Fibroblast of gingiva (primary cell): ENCODE measurements around the gene CCND3.

Experiments
- DNase-seq: peaks from one replicate; pipeline ENCODE4 v3.0.0-alpha.2; 2011; ENCODE audit warnings: low read depth

The CCND3 gene

DNA sequence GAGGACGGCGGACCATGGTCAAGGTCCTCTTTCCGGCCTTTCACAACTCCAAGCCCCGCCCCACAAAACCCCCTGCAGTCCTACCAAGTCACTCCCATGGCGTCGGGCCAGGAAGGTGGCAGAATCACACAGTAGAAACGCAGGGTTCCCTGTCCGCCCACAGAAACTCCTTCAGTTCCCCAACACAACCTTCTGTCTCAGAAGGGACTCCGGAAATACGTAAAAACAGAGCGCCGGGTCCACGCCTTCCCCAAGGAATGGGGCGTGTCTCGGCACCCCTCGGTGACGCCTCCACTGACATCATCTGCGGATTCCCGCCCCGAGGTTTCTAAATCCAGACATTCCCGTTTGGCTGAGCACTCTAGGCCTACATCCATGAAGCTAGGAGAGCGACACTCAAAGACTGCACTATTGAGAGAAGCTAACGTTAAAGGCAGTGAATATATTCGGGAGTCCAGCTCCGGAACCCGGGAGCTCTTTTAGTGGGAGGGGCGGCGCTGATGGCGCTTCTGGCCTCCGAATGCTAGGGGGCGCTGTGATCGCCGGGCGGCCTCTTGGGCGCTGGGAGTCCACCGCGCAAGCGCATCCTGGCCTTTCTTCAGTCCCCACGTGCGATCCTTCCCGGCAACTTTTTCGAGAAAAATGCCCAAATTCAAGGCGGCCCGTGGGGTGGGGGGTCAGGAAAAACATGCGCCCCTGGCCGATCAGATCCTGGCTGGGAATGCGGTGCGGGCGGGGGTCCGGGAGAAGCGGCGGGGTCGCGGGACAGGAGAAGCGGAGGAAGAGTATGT lies 20.5 kb downstream of the CCND3 start, which contains the start of the genes BYSL and MED20:
Gene BYSL (plus strand): TSS at position 579 of the 791 bp plus-strand sequence. CDS start 64 bp downstream, at position 643.
Gene MED20 (minus strand): TSS at position 219 of the 791 bp plus-strand sequence. CDS start 121 bp downstream, at position 98.
- DNase-seq: peak; percentile 90

DNA sequence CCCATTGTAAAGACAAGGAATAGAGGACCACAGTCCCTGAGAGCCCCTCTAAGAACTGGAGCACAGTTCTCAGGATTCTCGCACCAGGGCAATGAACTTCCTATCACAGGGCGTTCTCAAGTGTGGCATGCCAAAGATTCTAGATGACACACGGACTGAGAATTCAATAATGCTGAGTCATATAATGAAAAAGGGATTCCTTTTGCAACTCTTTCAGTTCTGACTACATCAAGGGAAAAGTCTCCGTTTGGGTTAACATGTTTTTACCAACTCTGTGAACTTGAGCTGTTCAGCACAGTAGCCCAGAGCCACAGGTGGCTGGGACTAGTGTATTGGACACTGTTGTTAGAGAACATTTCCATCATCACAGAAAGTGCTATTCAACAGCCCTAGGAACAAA lies 24.1 kb downstream of the CCND3 start:
- peak; percentile 85 for DNase-seq

DNA sequence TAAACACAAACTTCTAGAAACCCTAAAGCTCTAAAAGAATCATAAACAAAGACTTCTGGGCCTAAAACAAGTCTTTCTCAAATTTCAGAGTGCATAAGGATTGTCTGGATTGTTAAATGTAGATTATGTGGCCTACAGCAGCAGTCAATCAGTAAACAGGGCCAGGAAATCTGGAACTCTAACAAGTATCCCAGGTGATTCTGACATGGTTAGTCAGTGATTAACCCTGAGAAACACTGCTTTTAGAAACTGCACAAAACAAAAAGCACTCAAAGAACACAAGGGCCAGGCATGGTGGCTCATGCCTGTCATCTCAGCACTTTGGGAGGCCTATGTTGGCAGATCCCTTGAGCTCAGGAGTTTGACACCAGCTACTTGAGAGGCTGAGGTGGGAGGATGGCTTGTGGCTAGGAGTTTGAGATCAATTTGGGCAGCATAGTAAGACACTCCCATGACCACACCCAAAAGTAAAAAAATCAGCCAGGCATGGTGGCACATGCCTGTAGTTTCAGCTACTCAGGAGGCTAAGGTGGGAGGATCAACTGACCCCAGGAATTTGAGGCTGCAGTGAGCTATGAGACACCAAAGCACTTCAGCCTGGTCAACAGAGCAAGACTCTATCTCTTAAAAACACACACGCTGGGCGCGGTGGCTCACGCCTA lies 26.6 kb downstream of the CCND3 start:
- DNase-seq: no peak

DNA sequence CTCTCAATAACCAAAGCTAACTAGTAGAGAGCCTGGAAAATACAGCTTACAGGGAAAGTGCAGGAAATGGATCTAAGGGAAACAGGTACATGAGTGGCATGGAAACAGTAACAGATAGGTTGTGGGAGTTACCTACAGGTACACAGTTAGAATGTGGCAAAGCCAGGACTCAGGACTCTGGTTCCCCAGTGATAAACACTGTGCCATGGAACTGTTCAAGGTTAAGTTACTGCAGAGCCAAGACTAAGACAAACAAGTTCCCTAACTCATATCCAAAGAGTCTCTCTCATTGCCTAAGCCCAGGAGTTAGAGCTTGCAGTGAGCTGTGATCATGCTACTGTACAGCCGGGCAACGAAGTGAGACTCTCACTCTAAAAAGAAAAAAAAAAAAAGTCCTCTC lies 27.3 kb downstream of the CCND3 start:
- DNase-seq: no peak

DNA sequence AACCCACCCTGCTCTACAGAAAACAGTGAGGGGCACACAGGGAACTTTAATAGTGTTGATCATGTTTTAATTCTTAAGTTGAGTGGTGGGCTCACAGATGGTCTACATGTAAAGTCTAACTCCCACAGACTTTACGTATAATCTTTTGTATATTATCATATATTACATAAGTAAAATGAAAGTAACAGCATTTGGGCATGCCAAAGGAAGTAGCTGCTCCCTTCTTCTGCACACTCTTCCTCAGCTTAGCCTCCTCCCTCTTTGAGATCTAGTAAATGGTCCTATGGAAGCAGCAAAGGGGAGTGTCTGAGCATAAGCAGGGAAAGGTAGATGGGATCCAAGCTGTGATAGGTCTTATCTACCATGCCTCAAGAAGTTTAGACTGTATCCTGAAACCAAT lies 31.9 kb downstream of the CCND3 start:
- no peak for DNase-seq

DNA sequence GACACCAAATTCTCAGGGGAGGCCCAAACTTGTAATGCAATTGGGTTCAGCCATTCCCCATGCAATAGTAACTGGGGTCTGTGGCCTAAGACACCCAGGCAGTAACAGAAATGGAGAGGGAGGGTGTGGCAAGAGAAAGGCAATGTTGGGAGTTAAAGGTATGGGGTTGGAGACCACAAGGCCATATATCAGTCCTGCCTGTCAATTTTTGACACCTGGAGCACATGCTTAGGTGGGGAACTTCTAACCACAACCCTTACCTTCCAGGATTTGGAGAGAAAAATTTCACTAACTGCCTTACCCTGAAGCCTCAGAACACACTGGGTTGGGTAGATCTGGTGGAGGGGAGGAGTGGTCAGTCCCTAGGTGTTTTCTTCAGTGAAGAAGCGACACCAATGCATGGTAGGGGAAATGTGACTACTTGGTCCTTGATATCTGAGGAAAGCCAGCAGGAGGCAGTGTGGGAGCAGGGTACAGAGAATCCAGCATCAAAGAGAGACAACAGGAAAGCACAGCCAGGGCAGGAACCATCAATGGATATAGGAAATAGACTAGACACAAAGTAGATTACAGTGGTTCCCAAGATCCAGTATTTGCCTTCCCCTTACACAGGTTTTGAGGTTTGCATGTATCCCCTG lies 39.6 kb downstream of the CCND3 start:
- DNase-seq: no peak

DNA sequence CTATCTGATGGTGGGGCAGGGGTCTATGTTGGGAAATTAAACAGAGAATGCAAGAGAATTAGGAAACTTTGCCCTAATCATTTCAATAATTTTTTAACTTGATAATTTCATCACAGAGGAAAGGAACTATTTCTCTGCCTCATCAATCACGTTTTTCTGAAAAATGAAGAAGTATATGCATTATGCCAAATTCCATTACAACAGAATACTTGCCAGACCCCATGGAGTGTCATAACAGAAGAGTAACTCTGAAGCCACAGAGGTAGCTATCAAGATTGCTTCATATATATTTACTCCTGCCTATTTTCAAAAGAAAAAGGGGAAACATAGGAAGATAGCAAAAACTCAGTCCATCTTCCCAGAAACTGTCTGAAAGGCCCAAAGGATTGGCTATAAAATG lies 40.7 kb downstream of the CCND3 start:
- no peak for DNase-seq

DNA sequence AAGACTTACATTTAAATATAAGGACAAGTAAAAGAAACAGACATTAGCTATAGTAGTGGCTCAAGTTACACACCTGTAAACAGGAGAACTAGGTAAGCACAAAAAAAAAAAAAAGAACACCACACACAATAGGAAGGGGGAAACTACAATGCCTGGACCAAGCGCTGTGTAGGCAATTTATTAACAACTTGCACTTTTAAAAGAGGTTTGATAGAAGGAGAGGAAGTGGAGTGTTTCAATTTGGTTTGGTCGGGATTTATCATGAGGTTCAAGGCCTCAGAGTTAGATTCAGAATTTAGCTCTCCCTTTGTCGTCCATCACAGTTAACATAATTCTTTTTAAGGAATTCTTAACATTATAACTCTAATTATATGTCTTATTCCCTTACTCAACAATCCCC lies 45.3 kb downstream of the CCND3 start:
- no peak for DNase-seq

DNA sequence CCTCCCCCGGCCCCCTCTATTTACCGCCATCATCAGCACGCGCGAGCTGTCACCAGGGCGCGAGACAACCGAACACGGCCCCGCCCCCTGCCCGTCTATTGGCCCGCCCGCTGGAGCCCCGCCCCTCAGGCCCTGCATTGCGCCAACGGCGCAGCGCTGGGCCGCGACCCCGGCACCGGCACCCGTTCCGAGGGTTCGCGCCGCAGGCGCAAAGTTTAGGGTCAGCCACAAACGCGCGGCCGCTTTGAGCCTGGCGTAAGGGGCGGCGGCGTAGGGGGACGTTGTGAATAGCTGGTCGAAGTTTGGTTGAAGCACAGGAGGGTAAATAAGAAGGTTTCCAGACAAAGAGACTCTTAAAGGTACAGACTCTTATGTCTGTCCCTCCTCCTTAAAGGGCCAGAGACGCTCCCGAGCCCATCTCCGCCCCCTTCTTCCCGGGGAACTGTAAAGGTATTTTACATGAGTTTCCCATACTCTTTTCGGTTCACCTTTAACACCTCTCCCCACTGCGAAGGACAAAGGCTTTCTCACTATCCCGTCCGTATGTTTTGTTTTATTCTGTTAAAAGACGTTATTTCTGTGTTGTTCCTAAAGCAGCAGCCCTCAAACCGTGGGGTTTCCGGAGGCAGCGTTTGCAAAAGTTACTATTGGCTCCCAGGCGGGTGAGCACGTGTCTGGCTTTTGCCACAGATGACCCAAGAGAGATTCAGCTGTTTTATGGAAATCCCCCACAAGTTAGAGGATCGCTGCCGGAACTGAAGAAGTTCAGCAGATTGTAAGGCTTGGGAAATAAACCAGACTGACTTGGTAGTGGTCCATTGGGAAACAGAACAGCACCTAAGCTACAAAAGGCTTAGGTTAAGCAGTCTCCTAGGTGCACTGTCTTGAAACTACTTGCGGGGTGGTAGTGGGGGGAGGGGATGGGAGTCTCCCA lies 46.0 kb downstream of the CCND3 start, which contains the start of gene USP49:
Gene USP49 (minus strand): TSS at position 76 of the 934 bp plus-strand sequence. CDS start 88,392 bp downstream, outside the sequence.
- DNase-seq: peak; percentile 81

DNA sequence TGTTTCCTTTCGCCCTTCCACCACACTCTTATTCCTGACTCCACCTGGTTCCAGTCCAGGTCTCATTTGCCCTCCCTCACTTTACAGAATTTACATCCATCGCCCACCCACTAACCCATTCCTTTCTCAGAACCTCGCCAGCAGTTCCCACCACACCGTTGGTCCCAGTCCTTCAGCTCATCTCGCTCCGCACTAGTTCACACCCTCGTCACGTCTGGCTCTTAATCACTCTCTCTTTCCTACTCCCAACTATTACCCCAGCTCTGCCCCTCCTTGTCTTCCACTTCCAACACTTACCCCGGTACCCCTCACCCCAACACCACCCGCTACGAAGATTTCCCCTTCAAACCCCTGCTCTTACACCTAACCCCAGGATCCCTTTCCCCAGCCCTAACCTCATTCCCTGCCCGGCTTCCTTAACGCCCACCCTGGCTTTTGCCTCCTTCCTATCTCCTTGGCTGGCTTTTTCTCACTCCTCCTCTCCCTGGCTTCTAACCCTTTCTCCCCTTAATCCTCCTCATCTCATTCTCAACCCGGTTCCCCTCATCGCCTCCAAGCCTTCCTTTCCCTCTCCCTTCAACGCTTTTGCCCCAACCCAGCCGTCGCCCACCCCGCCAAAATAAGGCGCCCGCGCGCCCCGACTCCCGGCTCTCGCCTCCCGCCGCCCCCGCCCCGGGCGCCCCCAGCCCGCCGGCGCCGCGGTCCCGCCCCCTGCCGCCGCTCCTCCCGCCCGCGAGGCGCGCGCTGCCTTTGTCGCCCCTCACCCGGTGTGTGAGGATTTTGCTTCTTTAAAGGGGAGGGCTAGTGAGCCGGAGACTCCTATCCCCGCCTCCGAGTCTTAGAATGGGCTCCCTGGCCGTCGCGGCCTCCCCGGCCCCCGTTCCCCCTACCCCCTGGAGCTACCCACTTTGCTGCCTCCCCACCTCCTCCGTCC lies 47.0 kb downstream of the CCND3 start:
- no peak for DNase-seq

DNA sequence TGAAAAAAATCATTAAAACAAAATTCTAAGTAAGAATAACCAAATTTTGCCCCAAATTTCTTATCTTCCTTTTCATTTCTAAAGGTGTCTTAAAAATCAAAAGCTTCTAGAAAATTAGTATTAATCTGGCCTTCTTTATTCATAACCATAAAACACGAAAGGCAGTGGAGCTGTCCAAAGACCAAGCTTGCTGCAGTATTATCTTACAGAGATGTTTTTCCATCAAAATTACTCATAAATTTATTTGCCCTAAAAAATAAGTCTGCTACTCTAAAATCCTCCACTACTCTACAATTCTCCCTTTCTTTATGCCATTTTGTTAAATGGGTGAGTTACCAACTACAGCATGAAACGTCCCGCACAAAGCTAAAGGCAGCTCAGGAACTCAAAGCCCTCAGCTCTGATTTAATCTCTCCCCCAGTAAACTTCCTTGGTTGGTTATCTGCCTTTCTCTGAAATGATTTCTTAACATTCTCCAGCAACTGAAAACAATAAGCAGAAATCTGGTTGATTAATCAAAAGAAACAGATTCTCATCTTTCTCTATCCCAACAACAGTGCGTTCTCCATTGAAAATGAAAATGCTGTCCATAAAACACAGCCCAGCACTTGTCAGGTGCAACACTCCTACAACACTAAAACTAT lies 48.6 kb downstream of the CCND3 start:
- DNase-seq: no peak

DNA sequence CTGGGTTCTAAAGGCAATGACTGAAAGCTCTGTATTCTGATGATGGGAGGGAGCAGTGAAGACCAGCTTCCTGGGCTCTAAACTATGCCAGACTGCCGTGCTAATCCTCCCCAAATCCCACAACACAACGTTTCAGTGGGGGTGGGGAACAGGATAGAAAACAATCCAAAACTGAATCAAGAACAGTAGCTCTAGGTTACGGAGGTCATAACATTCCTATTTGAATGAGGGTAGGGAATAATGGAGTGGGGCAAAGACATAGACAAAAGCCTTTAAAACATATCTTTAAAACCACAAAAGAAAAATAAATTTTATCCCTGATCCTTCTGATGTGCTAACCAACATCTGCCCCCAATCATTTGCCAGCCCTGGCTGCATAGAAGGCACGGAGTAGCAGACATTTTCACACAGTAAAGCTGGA lies 54.3 kb downstream of the CCND3 start:
- DNase-seq: peak; percentile 14

DNA sequence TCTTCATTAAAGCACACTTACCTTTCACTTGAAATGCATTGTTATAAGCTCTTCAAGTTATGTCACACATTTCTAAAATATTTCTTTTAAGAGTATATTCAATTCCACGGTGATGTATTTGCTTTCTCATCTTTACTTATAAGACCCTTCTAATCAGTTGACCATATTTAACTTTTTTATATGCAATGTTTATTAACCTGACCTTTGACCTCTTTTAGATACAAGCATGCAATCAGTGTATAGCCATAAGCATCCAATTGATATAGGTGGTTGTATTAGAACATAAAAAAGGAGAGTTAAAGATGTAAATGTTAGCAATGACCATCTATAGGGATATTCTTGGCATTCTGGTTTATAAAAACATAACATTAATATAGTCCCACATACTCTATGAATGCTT lies 55.7 kb downstream of the CCND3 start:
- DNase-seq: no peak

DNA sequence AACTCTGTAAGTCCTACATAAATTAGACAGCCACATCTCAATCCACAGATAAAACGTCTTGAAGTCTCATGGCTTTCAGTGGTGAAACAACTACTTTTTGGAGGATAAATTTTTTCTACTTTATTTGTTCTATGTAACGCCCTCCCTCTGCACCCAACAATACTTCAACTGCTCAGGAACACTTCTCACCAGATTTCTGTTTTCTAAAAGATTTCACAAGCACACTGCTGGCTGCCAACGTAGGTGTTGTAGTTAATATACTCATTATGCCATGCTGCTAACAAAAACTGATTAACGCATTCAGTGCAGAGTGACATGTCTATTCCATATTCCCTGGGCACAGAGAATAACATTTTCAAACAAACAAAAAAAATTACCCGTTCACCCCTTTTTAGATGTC lies 56.7 kb downstream of the CCND3 start:
- DNase-seq: no peak
